RCC 7860 (cell line): Measurements from ENCODE around the gene UGT2B28.
"Not testable (repeated sequence)": the region's sequence is repeated elsewhere in the genome, so short reads cannot be mapped to it uniquely, and the experiment has no call there.

ENCODE experiments used
- DNase-seq: peaks from one replicate; pipeline ENCODE4 v3.0.0-alpha.2; 2015; ENCODE audit warnings: low spot score
- FAIRE-seq: peaks from 2 replicates; lab custom pipeline; 2012; peaks lifted over from hg19 to GRCh38; lab: Jason Lieb, UNC

Gene UGT2B28

GRCh38 chr4:69335485-69335884 is 55.2 kb downstream of the UGT2B28 start:
- DNase-seq, FAIRE-seq: not testable (repeated sequence)

- not testable (repeated sequence) for FAIRE-seq
Measured at GRCh38 chr4:69343114-69343513, 62.8 kb downstream of the UGT2B28 start.

GRCh38 chr4:69343558-69344420 is 63.5 kb downstream of the UGT2B28 start:
- not testable (repeated sequence) for DNase-seq, FAIRE-seq

More at GRCh38 chr4:69343114-69343513, 62.8 kb downstream of the UGT2B28 start:
- not testable (repeated sequence) for DNase-seq
